HL-60 (cell line): ENCODE data around the gene MTMR12.

ENCODE experiments used
- DNase-seq, 2 experiments: peaks; one replicate each; pipeline ENCODE4 v3.0.0-alpha.2; 2010 to 2020; ENCODE audit warnings: low read depth in 1 of 2, low spot score in 1 of 2
- H3K27ac ChIP-seq: fragments of 250-450 bp; sonication (Bioruptor Pico); replicated peaks from 2 replicates; pipeline ENCODE4 v1.5.1; 2020; ENCODE audit warnings: mild to moderate bottlenecking, moderate library complexity
- H3K27me3 ChIP-seq: fragments of 250-450 bp; sonication (Bioruptor Pico); 2 replicates; pipeline ENCODE4 v1.5.1; 2021; ENCODE audit warnings: mild to moderate bottlenecking, moderate library complexity; ENCODE audit not compliant: insufficient read depth, poor library complexity, severe bottlenecking
- H3K4me3 ChIP-seq: replicated peaks from 2 replicates; pipeline ENCODE4 v1.5.1; 2011; ENCODE audit warnings: mild to moderate bottlenecking, control low read depth, low read length; ENCODE audit not compliant: insufficient read depth
- GABPA ChIP-seq: IDR thresholded peaks from 2 replicates; pipeline ENCODE4 v1.6.1; 2012; ENCODE audit warnings: low read depth
- POLR2AphosphoS5 ChIP-seq: IDR thresholded peaks from 2 replicates; pipeline ENCODE4 v1.6.1; 2012; ENCODE audit warnings: low read depth
- SPI1 ChIP-seq: IDR thresholded peaks from 2 replicates; pipeline ENCODE4 v1.6.1; 2012; ENCODE audit warnings: low read depth, mild to moderate bottlenecking, borderline replicate concordance
- TF ChIP-seq, protein P1 (sequence below): IDR thresholded peaks from one replicate; pipeline ENCODE4 v1.5.1; 2011; ENCODE audit warnings: low read length, control low read depth, inconsistent platforms; ENCODE audit not compliant: insufficient read depth
- TF ChIP-seq, protein P2 (sequence below): IDR thresholded peaks from 2 replicates; pipeline ENCODE4 v1.6.1; 2012; ENCODE audit warnings: low read depth; ENCODE audit not compliant: insufficient replicate concordance

Gene MTMR12

DNA sequence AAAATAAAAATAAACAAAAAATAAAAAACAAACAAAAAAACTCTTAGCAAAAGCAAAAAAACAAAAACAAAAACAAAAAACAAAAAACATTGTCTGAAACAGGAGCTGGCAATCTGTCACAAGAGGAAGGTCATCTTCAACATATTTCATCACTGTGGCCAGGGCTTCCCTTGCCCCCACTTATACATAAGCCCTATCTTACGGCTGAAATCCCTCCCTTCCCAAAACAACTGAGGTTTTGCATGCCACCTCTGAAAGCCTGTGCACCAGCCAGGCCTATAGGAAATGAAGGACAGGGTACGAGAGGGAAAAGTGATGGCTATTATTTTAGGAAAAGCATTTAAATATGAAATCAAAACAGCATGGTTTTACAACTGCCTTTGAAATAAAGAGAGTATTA, 10.8 kb downstream of the MTMR12 start:
- no peak for DNase-seq
- H3K27me3 ChIP-seq = no peaks in the 10 kb centered on the region
- TF ChIP-seq, protein P1, sequence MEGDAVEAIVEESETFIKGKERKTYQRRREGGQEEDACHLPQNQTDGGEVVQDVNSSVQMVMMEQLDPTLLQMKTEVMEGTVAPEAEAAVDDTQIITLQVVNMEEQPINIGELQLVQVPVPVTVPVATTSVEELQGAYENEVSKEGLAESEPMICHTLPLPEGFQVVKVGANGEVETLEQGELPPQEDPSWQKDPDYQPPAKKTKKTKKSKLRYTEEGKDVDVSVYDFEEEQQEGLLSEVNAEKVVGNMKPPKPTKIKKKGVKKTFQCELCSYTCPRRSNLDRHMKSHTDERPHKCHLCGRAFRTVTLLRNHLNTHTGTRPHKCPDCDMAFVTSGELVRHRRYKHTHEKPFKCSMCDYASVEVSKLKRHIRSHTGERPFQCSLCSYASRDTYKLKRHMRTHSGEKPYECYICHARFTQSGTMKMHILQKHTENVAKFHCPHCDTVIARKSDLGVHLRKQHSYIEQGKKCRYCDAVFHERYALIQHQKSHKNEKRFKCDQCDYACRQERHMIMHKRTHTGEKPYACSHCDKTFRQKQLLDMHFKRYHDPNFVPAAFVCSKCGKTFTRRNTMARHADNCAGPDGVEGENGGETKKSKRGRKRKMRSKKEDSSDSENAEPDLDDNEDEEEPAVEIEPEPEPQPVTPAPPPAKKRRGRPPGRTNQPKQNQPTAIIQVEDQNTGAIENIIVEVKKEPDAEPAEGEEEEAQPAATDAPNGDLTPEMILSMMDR = no peak
- TF ChIP-seq SPI1 = no peak
- TF ChIP-seq, protein P2, sequence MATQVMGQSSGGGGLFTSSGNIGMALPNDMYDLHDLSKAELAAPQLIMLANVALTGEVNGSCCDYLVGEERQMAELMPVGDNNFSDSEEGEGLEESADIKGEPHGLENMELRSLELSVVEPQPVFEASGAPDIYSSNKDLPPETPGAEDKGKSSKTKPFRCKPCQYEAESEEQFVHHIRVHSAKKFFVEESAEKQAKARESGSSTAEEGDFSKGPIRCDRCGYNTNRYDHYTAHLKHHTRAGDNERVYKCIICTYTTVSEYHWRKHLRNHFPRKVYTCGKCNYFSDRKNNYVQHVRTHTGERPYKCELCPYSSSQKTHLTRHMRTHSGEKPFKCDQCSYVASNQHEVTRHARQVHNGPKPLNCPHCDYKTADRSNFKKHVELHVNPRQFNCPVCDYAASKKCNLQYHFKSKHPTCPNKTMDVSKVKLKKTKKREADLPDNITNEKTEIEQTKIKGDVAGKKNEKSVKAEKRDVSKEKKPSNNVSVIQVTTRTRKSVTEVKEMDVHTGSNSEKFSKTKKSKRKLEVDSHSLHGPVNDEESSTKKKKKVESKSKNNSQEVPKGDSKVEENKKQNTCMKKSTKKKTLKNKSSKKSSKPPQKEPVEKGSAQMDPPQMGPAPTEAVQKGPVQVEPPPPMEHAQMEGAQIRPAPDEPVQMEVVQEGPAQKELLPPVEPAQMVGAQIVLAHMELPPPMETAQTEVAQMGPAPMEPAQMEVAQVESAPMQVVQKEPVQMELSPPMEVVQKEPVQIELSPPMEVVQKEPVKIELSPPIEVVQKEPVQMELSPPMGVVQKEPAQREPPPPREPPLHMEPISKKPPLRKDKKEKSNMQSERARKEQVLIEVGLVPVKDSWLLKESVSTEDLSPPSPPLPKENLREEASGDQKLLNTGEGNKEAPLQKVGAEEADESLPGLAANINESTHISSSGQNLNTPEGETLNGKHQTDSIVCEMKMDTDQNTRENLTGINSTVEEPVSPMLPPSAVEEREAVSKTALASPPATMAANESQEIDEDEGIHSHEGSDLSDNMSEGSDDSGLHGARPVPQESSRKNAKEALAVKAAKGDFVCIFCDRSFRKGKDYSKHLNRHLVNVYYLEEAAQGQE = no peak
- no peak for TF ChIP-seq GABPA
- no peak for TF ChIP-seq POLR2AphosphoS5
- no peak overlapping the region for H3K27ac ChIP-seq
- H3K4me3 ChIP-seq = no peak overlapping the region

DNA sequence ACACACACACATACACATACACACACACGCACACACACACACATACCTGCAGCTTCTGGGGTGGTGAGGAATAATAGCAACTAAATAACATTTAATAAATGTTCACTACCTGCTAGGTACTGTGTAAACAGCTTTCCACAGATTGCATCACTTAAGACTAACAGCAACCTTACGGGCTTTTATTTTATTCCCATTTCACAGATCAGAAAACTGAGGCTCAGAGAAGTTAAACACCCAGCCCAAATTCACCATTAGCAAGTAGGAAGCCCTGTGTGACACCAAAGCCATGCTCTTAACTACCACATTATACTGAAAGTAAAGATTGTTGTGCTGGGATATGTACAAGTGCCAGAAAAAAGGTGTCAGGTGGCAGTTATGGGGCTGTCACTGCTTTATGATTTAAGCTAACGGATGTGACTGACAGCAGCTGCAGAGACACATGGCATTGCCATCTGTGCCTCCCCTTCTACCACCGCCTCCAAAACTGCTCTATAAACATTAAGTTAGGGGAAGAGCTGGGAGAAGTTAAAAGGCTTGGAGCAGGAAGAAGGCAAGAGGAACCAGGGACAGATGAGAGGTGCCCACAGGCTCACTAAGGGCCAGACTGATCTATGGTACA, 13.6 kb downstream of the MTMR12 start:
- H3K27me3 ChIP-seq = no peaks in the 10 kb centered on the region
- TF ChIP-seq, protein P1 = no peak
- TF ChIP-seq POLR2AphosphoS5 (no peak), SPI1 (no peak), GABPA (no peak)
- TF ChIP-seq, protein P2 = no peak
- DNase-seq = no peak
- no peak overlapping the region for H3K27ac ChIP-seq
- H3K4me3 ChIP-seq = no peak overlapping the region

DNA sequence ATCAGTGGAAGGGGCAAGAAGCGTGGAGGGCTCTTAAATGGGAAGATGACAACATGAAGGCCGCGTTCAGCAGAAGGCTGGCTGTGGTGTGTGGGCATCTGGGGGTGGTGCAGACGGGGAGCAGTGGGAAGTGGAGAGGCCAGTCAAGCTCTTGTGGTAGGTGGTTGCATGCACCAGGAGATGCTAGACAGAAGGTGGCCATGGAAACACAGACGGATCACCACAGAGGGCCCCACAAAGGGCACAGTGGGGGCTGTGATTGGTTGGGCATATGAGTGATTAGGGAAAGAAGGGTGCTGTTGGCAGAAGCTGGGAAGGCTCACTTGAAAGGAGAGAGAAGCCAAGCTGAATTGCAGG, 14.7 kb downstream of the MTMR12 start:
- Histone ChIP-seq H3K27me3 (no peaks in the 10 kb centered on the region), H3K27ac (0 out of 2 replicates have a peak overlapping the region, but pooled peaks have one; percentile 17), H3K4me3 (no peak overlapping the region)
- TF ChIP-seq SPI1 (no peak), GABPA (no peak), POLR2AphosphoS5 (no peak)
- TF ChIP-seq, protein P2 = no peak
- TF ChIP-seq, protein P1 = no peak
- peak in 1 of 2 experiments; percentile 51 for DNase-seq
